ENCODE measurements around the gene DQX1.
"Not testable (repeated sequence)": the region's sequence is repeated elsewhere in the genome, so short reads cannot be mapped to it uniquely, and the experiment has no call there.

DQX1 gene

GRCh38 chr2:74499267-74499939 is 26.6 kb downstream of the DQX1 start, which contains the start of gene LBX2:
Gene LBX2, minus strand, starts transcription at chr2:74499603. Its CDS starts 66 bp downstream, at chr2:74499537.
- FAIRE-seq (no peak), DNase-seq (ENCODE audit: insufficient read length, low spot score) (no peak)

- FAIRE-seq (no peak), DNase-seq (ENCODE audit: insufficient read length, low spot score) (no peak)
These were observed 27.3 kb downstream of the DQX1 start for GRCh38 chr2:74498500-74499266.

GRCh38 chr2:74497777-74498499 is 28.1 kb downstream of the DQX1 start:
- no peak for DNase-seq (ENCODE audit: insufficient read length, low spot score)

GRCh38 chr2:74496997-74497776 is 28.8 kb downstream of the DQX1 start:
- no peak for FAIRE-seq
- DNase-seq (ENCODE audit: insufficient read length, low spot score): no peak

More at GRCh38 chr2:74497777-74498499, 28.1 kb downstream of the DQX1 start:
- no peak for FAIRE-seq

GRCh38 chr2:74495440-74495839 is 30.6 kb downstream of the DQX1 start:
- DNase-seq (ENCODE audit: insufficient read length, low spot score) (no peak), FAIRE-seq (no peak)

- FAIRE-seq: no peak
- no peak for DNase-seq (ENCODE audit: insufficient read length, low spot score)
These were observed 32.5 kb downstream of the DQX1 start for GRCh38 chr2:74493546-74493945.

- DNase-seq (ENCODE audit: insufficient read length, low spot score) (no peak), FAIRE-seq (no peak)
These were observed 34.1 kb downstream of the DQX1 start for GRCh38 chr2:74491648-74492544.

GRCh38 chr2:74489906-74490305 is 36.1 kb downstream of the DQX1 start:
- DNase-seq (ENCODE audit: insufficient read length, low spot score): no peak
- no peak for FAIRE-seq

- FAIRE-seq (no peak), DNase-seq (ENCODE audit: insufficient read length, low spot score) (no peak)
These were observed 37.2 kb downstream of the DQX1 start for GRCh38 chr2:74488643-74489481.

- FAIRE-seq (no peak), DNase-seq (ENCODE audit: insufficient read length, low spot score) (no peak)
These were observed 39.9 kb downstream of the DQX1 start for GRCh38 chr2:74486141-74486540.

- not testable (repeated sequence) for FAIRE-seq; DNase-seq (ENCODE audit: insufficient read length, low spot score)
These were observed 42.3 kb downstream of the DQX1 start for GRCh38 chr2:74483675-74484164.

- FAIRE-seq (peak; percentile 86), DNase-seq (ENCODE audit: insufficient read length, low spot score) (peak; percentile 96)
These were observed 43.0 kb downstream of the DQX1 start, which contains the start of the genes CCDC142 and TTC31 for GRCh38 chr2:74482801-74483674. Gene CCDC142, minus strand, starts transcription at chr2:74482998. Its CDS starts 161 bp downstream, at chr2:74482837. Gene TTC31, plus strand, starts transcription at chr2:74483081. Its CDS starts 15 bp downstream, at chr2:74483096.

GRCh38 chr2:74481961-74482800 is 43.9 kb downstream of the DQX1 start:
- DNase-seq (ENCODE audit: insufficient read length, low spot score) (peak; percentile 50), FAIRE-seq (no peak)

GRCh38 chr2:74481431-74481830 is 44.6 kb downstream of the DQX1 start:
- DNase-seq (ENCODE audit: insufficient read length, low spot score) (no peak), FAIRE-seq (no peak)

GRCh38 chr2:74474899-74475298 is 51.1 kb downstream of the DQX1 start:
- no peak for FAIRE-seq
- DNase-seq (ENCODE audit: insufficient read length, low spot score): no peak

- FAIRE-seq: no peak
- DNase-seq (ENCODE audit: insufficient read length, low spot score): no peak
These were observed 51.5 kb downstream of the DQX1 start for GRCh38 chr2:74474481-74474880.

- DNase-seq (ENCODE audit: insufficient read length, low spot score): no peak
- FAIRE-seq: no peak
These were observed 53.1 kb downstream of the DQX1 start for GRCh38 chr2:74472945-74473258.
